ENCODE results near the gene COPG2. TPM values are rescaled to one million over a fixed set of nuclear protein-coding genes. Genes with fewer than 3 reads are reported as not detected.

The COPG2 gene
- total and polyA plus RNA-seq, 2 of the 8 experiments (the other 6 are each of a cell fraction or from before 2014, with no cell fraction given): 50.3 to 53.1 TPM

DNA sequence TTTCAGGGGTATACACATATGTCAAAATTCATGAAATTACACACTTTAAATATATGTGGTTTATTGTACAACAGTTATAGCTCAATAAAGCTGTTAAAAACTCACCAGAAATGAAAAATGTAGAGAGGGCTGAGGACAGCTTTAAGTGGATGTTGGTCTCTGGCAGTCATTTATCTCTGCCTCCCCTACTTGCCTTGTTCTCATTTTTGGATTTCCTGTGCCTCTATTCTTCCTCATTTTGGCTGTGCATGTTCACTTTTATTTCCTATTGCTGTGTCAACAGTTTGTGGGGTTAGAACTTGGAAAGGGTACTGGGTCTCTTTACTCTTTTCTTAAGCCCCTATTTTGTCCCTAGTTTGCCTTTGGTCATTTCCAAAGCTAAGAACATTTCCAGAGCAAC lies 195.3 kb downstream of the COPG2 start:
- Histone ChIP-seq H3K9me3 (ENCODE audit: insufficient read depth in 2 of 2, low read depth in 1 of 2, low read length in 1 of 2) (no peaks in the 10 kb centered on the region), H2AFZ (ENCODE audit: low read length) (no peak overlapping the region), H4K20me1 (replicated peaks in 1 of 2; ENCODE audit: control insufficient read depth in 1 of 2, insufficient read depth in 2 of 2, low read length in 2 of 2) (no peaks in the 10 kb centered on the region), H3K27me3 (replicated peaks in 1 of 4; ENCODE audit: control insufficient read depth in 3 of 4, extremely low read depth in 1 of 4, insufficient read depth in 3 of 4, low read length in 3 of 4) (no peaks in the 10 kb centered on the region), H2BK12ac (ENCODE audit: low read depth, low read length) (no peak overlapping the region), H4K8ac (ENCODE audit: extremely low read depth, insufficient read depth, low read length) (no peak overlapping the region), H2BK20ac (ENCODE audit: low read length) (no peak overlapping the region), H3K23ac (ENCODE audit: insufficient read length) (no peak overlapping the region), H3K36me3 (ENCODE audit: control insufficient read depth in 2 of 4, insufficient read depth in 4 of 4, low read length in 3 of 4) (no peaks in the 10 kb centered on the region), H3K4ac (replicated peaks; ENCODE audit: insufficient read length, low read depth, low read length) (no peak overlapping the region), H3K79me1 (ENCODE audit: low read depth, low read length) (no peaks in the 10 kb centered on the region), H4K5ac (ENCODE audit: insufficient read length, low read depth, low read length) (no peak overlapping the region), H3K14ac (ENCODE audit: insufficient read length) (no peak overlapping the region), H4K91ac (replicated peaks; ENCODE audit: insufficient read length, low read length) (no peak overlapping the region), H3K9ac (replicated peaks in 1 of 4; ENCODE audit: extremely low read depth in 1 of 4, low read depth in 3 of 4, low read length in 3 of 4) (no peak overlapping the region), H2BK15ac (ENCODE audit: low read length) (no peak overlapping the region), H2BK120ac (replicated peaks; ENCODE audit: low read depth, low read length) (no peak overlapping the region), H2BK5ac (ENCODE audit: low read depth, low read length) (no peak overlapping the region), H3K4me1 (replicated peaks in 1 of 4; ENCODE audit: control insufficient read depth in 3 of 4, insufficient read depth in 4 of 4, low read length in 3 of 4) (peaks cover 0 to 3% (median 0%) of the 10 kb centered on the region in 4 experiments; a peak in 2 of 7 replicates), H2AK5ac (ENCODE audit: low read depth, low read length) (no peak overlapping the region), H3K56ac (replicated peaks; ENCODE audit: insufficient read length, low read depth, low read length) (no peak overlapping the region), H3K4me3 (ENCODE audit: extremely low read depth in 1 of 4, insufficient read depth in 2 of 4, low read depth in 3 of 4, low read length in 4 of 4) (no peak overlapping the region), H3K79me2 (ENCODE audit: control insufficient read depth in 1 of 2, insufficient read depth in 2 of 2, low read length in 2 of 2) (no peaks in the 10 kb centered on the region), H3K18ac (ENCODE audit: extremely low read depth, low read length) (no peak overlapping the region), H3K23me2 (ENCODE audit: low read depth, low read length) (no peaks in the 10 kb centered on the region; the same call in 1 of the 2 replicates), H3K4me2 (ENCODE audit: insufficient read depth in 1 of 2, low read depth in 2 of 2, low read length in 2 of 2) (no peak overlapping the region), H3K27ac (ENCODE audit: low read depth, low read length) (no peak overlapping the region)
- no peak for FAIRE-seq
- TF ChIP-seq ZNF274 (IDR thresholded peaks at IDR 0.05; ENCODE audit: borderline replicate concordance, extremely low read depth, low read length) (no peak), EP300 (IDR thresholded peaks at IDR 0.05; ENCODE audit: borderline replicate concordance in 1 of 2, low read depth in 2 of 2, low read length in 2 of 2) (no peak), CBX5 (IDR thresholded peaks at IDR 0.05; ENCODE audit: low read depth, low read length) (no peak), RAD21 (IDR thresholded peaks at IDR 0.05 in 1 of 2, conservative IDR thresholded peaks at IDR 0.05 in 1 of 2; ENCODE audit: low read depth in 2 of 2, low read length in 2 of 2) (no peak), BCL11A (IDR thresholded peaks at IDR 0.05; ENCODE audit: low read depth in 2 of 2, low read length in 2 of 2) (no peak), TAF1 (IDR thresholded peaks at IDR 0.05; ENCODE audit: low read depth, low read length) (no peak), HDAC6 (IDR thresholded peaks at IDR 0.05; ENCODE audit: low read depth, low read length) (no peak), KDM1A (IDR thresholded peaks at IDR 0.05; ENCODE audit: borderline replicate concordance, low read length) (no peak), RXRA (IDR thresholded peaks at IDR 0.05; ENCODE audit: insufficient read depth, low read depth, low read length) (no peak), POU5F1 (IDR thresholded peaks at IDR 0.05; ENCODE audit: low read depth, low read length) (no peak), ASH2L (IDR thresholded peaks at IDR 0.05; ENCODE audit: low read length) (no peak)
- no peak for DNase-seq (ENCODE audit: low read depth in 1 of 2, low spot score in 2 of 2)
- ChIA-PET CTCF (ENCODE audit: partially characterized antibody) (interaction anchor here (1.0 to 1.6 kb wide), 3 partner anchors 10 to 195 kb away, joined by 3 to 6 read pairs (median 5); no protein-coding TSS in a partner anchor), POLR2A (ENCODE audit: partially characterized antibody) (interaction anchor here (1.2 kb wide), 1 partner anchor 268 kb away, joined by 3 read pairs; the partner anchor contains the start of gene TMEM209)

All from H1 (cell line).